Karpas-422 (cell line): Measurements from ENCODE around the gene SHB. TPM values are rescaled to one million over a fixed set of nuclear protein-coding genes. Genes with fewer than 3 reads are reported as not detected.

Experiments
- DNase-seq: peaks from one replicate; pipeline ENCODE4 v3.0.0-alpha.2; 2015
- H2AFZ ChIP-seq: fragments of 200-600 bp; sonication (generic); 2 replicates; pipeline ENCODE4 v1.6.1; 2014; ENCODE audit warnings: antibody characterized with exemption, low read length, mixed read lengths
- H3K27ac ChIP-seq: fragments of 200-600 bp; sonication (generic); 2 replicates; pipeline ENCODE4 v1.5.1; 2014; ENCODE audit warnings: mild to moderate bottlenecking, low read length, moderate library complexity
- H3K27me3 ChIP-seq: fragments of 200-600 bp; sonication (generic); 2 replicates; pipeline ENCODE4 v1.6.1; 2014; ENCODE audit warnings: low read length, mixed read lengths
- H3K36me3 ChIP-seq: fragments of 200-600 bp; sonication (generic); 2 replicates; pipeline ENCODE4 v1.6.1; 2014; ENCODE audit warnings: low read length, mixed read lengths; ENCODE audit not compliant: insufficient read depth
- H3K4me1 ChIP-seq: fragments of 200-600 bp; sonication (generic); 2 replicates; pipeline ENCODE4 v1.6.1; 2014; ENCODE audit warnings: mild to moderate bottlenecking, low read length, mixed read lengths
- H3K4me2 ChIP-seq: fragments of 200-600 bp; sonication (generic); 2 replicates; pipeline ENCODE4 v1.6.1; 2014; ENCODE audit warnings: low read length, low read depth, mild to moderate bottlenecking; ENCODE audit not compliant: poor library complexity, severe bottlenecking
- H3K4me3 ChIP-seq: fragments of 200-600 bp; sonication (generic); 2 replicates; pipeline ENCODE4 v1.5.1; 2014; ENCODE audit warnings: mild to moderate bottlenecking, antibody characterized with exemption, low read length, mixed read lengths
- H3K79me2 ChIP-seq: fragments of 200-600 bp; sonication (generic); 2 replicates; pipeline ENCODE4 v1.6.1; 2014; ENCODE audit warnings: mild to moderate bottlenecking, low read length, mixed read lengths
- H3K9ac ChIP-seq: fragments of 200-600 bp; sonication (generic); 2 replicates; pipeline ENCODE4 v1.6.0; 2014; ENCODE audit warnings: low read length
- H3K9me2 ChIP-seq: fragments of 200-600 bp; sonication (generic), shearing (Covaris generic); replicated peaks from 2 replicates; pipeline ENCODE4 v1.6.0; 2014; ENCODE audit warnings: mild to moderate bottlenecking, low read length, moderate library complexity; ENCODE audit not compliant: insufficient read depth
- H3K9me3 ChIP-seq: fragments of 300-700, 200-600 bp; sonication (generic); 2 replicates; pipeline ENCODE4 v1.6.1; 2014; ENCODE audit warnings: low read length, mixed read lengths
- H4K20me1 ChIP-seq: fragments of 200-600 bp; sonication (generic); 2 replicates; pipeline ENCODE4 v1.6.1; 2014; ENCODE audit warnings: mild to moderate bottlenecking, antibody characterized with exemption, low read length, low read depth; ENCODE audit not compliant: insufficient read depth
- total RNA-seq: library from RNA; depleted of rRNA; stranded (reverse); fragments of >200 nt; shearing (Covaris generic); gene quantifications from 2 replicates; pipeline ENCODE4 v1.2.3, GENCODE V29; 2014; ENCODE audit warnings: low replicate concordance

SHB gene
- total RNA-seq, 1 experiment from 2014 or later = 27.1 TPM

DNA sequence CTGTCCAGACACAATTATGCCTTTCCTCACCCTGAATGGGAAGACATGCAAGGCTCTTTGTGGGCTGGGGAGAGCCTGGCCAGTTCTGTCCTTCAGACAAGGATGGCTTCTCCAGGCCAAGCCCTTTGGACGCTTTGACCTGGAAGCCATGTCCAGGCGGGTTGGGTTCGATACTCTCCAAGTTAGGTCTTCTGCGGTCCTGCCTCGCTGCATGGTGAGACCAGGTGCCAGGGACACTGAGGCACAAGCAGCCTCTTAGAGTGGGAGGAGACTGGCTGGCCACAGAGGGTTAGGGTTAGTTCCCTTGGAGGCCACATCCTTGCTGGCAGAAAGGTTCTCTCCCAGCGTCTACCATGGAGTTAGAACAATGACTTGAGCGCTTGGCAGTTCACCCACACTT lies 67.6 kb downstream of the SHB start:
- peaks cover 53% of the 10 kb centered on the region for H3K79me2 ChIP-seq

DNA sequence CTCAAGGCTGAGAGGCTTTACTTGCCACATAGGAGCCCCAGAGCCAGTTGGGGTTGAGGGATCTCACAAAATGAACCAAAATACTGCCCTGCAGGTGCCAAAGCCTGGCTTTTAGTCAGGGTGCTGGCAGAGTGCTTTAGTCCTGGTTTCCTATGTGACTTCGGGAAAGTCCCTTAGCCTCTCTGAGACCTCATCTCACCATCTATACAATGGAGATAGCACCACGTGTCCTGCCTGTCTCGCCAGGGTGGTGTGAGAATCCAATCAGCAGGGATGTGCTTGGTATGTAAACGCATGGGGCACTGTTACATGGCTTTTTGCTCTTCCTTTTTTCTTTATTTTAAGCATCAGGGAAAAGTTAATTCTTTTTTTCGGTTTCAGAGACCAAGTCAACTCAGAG lies 68.3 kb downstream of the SHB start:
- H3K36me3 ChIP-seq = no peaks in the 10 kb centered on the region
- H4K20me1 ChIP-seq = peaks cover 7% of the 10 kb centered on the region; the same call in 1 of the 2 replicates
- no peak overlapping the region for H2AFZ ChIP-seq
- peaks cover 100% of the 10 kb centered on the region for H3K4me1 ChIP-seq
- DNase-seq = no peak
- no peaks in the 10 kb centered on the region for H3K27me3 ChIP-seq
- peaks cover 59% of the 10 kb centered on the region for H3K79me2 ChIP-seq
- H3K9me2 ChIP-seq = no peaks in the 10 kb centered on the region
- no peaks in the 10 kb centered on the region for H3K9me3 ChIP-seq
- peak overlapping the region; percentile 99 for H3K27ac ChIP-seq
- no peak overlapping the region for H3K4me3 ChIP-seq
- peak overlapping the region; percentile 54; the same call in 1 of the 2 replicates for H3K9ac ChIP-seq
- H3K4me2 ChIP-seq = peak overlapping the region; percentile 68

More for the DNA sequence above, 67.6 kb downstream of the SHB start:
- H3K4me1 ChIP-seq = peaks cover 100% of the 10 kb centered on the region
- DNase-seq = no peak
- no peaks in the 10 kb centered on the region for H3K9me3 ChIP-seq
- no peak overlapping the region for H3K4me2 ChIP-seq
- H3K9ac ChIP-seq = peak overlapping the region; percentile 54; the same call in 1 of the 2 replicates
- no peaks in the 10 kb centered on the region for H3K36me3 ChIP-seq
- H3K27ac ChIP-seq = peak overlapping the region; percentile 99
- no peaks in the 10 kb centered on the region for H3K9me2 ChIP-seq
- no peaks in the 10 kb centered on the region for H3K27me3 ChIP-seq
- no peak overlapping the region for H2AFZ ChIP-seq
- no peak overlapping the region for H3K4me3 ChIP-seq
- peaks cover 7% of the 10 kb centered on the region; the same call in 1 of the 2 replicates for H4K20me1 ChIP-seq

DNA sequence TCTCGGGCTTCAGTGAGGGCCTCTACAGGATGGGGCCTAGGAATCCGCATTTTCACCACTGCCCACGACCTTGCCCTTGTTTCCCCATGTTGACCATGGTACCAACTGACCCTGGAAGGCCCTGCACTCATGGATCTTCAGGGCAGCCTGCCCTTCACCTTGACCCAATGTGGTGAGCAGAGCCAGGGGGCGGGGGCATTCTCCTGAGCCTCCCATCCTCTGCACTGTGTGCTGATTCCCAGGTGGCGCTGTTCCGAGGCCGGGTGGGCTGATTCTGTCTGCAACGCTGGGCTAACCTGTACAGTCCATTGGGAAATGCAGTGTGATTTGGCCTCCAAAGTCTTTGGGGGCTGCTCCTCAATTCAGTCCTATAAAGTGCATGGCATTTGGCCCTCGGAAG lies 68.7 kb downstream of the SHB start:
- Histone ChIP-seq H2AFZ (no peak overlapping the region), H3K4me1 (peaks cover 100% of the 10 kb centered on the region), H3K27ac (peak overlapping the region; percentile 99), H3K9me3 (no peaks in the 10 kb centered on the region), H3K36me3 (no peaks in the 10 kb centered on the region), H3K9me2 (no peaks in the 10 kb centered on the region), H3K4me2 (peak overlapping the region; percentile 68), H3K27me3 (no peaks in the 10 kb centered on the region), H3K9ac (peak overlapping the region; percentile 54; the same call in 1 of the 2 replicates), H4K20me1 (peaks cover 7% of the 10 kb centered on the region; the same call in 1 of the 2 replicates), H3K4me3 (no peak overlapping the region; the same call in 1 of the 2 replicates), H3K79me2 (peaks cover 59% of the 10 kb centered on the region)
- DNase-seq = peak; percentile 63

DNA sequence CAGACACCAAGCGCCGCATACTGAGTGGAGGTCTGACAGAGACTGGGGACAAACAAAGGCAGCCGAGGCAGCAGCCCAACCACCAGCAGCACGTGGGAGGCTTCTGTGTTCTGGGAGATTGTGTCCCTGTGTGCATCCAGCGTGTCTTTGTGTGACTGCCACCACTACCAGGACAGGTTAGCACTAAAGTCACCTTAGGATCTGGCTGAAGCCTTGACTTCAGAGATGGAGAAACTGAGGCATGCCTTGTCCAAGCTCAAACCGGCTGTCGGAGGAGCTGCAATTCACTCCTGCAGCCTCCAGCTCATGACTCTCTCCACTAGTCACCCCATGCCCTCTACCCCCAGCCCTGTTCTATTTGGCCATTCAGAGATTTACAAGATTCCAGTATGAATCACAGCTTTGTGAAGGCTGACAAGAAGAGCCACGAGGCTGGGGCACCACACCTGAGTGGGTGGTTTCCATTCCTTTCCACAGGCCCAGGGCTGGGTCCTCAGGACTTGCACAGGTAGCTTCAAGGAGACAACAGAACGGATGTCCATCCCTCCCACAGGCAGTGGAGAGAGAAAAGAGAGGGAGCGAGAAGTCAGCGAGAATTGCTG lies 69.3 kb downstream of the SHB start:
- Histone ChIP-seq H3K9ac (peak overlapping the region; percentile 54), H3K79me2 (peaks cover 57% of the 10 kb centered on the region), H3K4me2 (peak overlapping the region; percentile 68)

DNA sequence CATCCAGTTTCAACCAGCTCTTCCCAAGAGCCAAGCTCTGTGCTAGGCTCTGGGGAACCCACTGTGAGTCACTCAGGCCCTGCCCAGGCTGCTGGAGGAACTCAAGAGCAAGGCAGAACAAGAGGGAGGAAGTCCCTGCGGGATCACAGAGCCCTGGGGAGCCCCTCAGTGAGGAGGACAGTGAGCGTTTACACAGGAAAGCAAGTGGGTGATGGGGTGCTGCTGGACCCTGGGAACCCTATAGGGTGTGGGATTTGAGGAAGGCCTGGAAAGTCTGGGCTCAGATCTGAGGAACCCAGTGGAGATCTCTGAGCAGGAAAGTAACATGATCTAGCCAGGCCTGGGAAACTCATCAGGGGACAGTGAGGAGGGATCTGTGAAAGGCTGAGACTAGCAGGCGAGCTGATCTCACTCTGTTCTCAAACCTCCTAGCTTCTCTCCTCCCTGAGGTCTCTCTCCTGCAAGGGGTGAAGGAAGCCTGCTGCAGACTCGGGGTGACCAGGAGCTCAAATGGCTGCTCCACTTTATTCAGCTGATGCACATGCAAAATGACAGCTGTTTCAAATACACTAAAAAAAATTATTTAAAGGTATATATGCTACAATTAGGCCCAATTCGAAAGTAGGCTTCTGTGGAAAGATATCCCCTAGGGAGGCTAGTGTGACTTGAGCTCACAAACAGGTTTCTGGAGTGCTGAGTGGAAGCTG lies 70.0 kb downstream of the SHB start:
- peaks cover 7% of the 10 kb centered on the region; the same call in 1 of the 2 replicates for H4K20me1 ChIP-seq
- no peak overlapping the region for H2AFZ ChIP-seq
- peak overlapping the region; percentile 40; the same call in 1 of the 2 replicates for H3K4me3 ChIP-seq
- H3K27me3 ChIP-seq = no peaks in the 10 kb centered on the region
- no peaks in the 10 kb centered on the region for H3K9me3 ChIP-seq
- H3K4me1 ChIP-seq = peaks cover 100% of the 10 kb centered on the region
- peak overlapping the region; percentile 99 for H3K27ac ChIP-seq
- H3K4me2 ChIP-seq = peak overlapping the region; percentile 68
- no peaks in the 10 kb centered on the region for H3K36me3 ChIP-seq
- H3K79me2 ChIP-seq = peaks cover 58% of the 10 kb centered on the region
- H3K9me2 ChIP-seq = no peaks in the 10 kb centered on the region
- peak overlapping the region; percentile 54 for H3K9ac ChIP-seq
- DNase-seq = peak; percentile 69

More for the DNA sequence above, 69.3 kb downstream of the SHB start:
- Histone ChIP-seq H3K9me3 (no peaks in the 10 kb centered on the region), H3K9me2 (no peaks in the 10 kb centered on the region), H3K36me3 (no peaks in the 10 kb centered on the region), H4K20me1 (peaks cover 7% of the 10 kb centered on the region; the same call in 1 of the 2 replicates), H3K27ac (peak overlapping the region; percentile 99), H3K4me1 (peaks cover 100% of the 10 kb centered on the region), H3K4me3 (peak overlapping the region; percentile 28; the same call in 1 of the 2 replicates), H3K27me3 (no peaks in the 10 kb centered on the region), H2AFZ (no peak overlapping the region)
- no peak for DNase-seq

DNA sequence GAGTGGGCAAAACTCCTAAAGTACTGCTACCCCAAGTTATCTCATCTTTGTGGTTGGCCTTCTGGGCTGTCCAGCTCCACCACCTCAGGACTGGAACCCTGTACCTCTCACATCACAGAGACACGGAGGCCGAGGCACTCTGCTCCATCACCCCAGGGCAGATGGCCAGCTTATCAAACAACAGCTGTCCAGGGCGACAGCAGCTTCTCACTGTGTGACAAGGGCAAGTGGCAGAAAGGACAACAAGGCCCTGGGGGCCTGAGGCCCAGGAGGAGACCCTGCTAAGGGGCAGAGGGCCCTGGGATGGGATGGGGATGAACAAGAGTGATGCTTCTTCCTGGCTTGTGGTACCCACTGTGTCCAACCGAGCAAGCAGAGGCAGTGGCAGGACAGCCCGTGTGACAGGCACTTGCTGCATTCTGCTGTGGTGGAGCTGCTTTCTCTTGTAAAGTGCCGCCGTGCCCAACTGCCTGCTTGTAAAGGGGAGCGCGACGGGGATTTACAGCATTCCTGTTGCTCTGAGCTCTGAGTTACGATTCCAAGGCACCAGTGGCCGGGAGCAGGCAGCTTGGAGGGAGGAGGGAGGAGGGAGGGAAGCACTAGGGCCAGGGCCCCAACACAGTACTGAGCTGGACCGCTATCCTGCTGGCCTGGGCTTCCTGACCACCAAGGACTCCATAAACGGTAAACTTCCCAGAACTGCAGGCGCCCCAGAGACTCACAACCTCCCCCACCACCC lies 71.2 kb downstream of the SHB start:
- H3K9ac ChIP-seq = 0 out of 2 replicates have a peak overlapping the region, but pooled peaks have one; percentile 18
- peak overlapping the region; percentile 99 for H3K27ac ChIP-seq
- H3K4me1 ChIP-seq = peaks cover 96% of the 10 kb centered on the region
- no peak overlapping the region for H3K4me2 ChIP-seq
- no peaks in the 10 kb centered on the region for H3K9me3 ChIP-seq
- H3K27me3 ChIP-seq = no peaks in the 10 kb centered on the region
- H3K79me2 ChIP-seq = peaks cover 68% of the 10 kb centered on the region
- H3K9me2 ChIP-seq = no peaks in the 10 kb centered on the region
- no peak overlapping the region for H3K4me3 ChIP-seq
- peaks cover 7% of the 10 kb centered on the region; the same call in 1 of the 2 replicates for H4K20me1 ChIP-seq
- no peak for DNase-seq
- no peaks in the 10 kb centered on the region for H3K36me3 ChIP-seq
- no peak overlapping the region for H2AFZ ChIP-seq

DNA sequence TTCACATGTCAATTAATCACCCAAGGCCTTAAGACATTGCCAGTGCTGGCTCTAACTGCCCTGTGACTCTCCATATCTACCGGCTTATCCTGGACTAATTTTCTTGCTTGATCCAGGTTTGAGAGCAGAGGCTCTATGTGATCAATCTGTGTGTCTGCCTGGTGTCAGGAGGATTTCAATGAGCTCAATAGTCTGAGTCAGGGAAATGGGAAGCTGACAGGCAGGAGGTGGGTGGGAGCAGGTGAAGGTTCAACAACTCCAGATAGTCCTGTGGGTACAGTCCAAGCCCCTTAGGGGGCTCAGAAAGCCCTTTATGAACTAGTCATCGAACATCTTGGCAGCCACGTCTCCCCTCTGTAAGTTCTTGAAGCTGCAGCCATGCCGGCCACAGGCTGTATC lies 72.2 kb downstream of the SHB start:
- Histone ChIP-seq H3K4me1 (peaks cover 92% of the 10 kb centered on the region), H3K36me3 (no peaks in the 10 kb centered on the region), H3K27ac (peak overlapping the region; percentile 99), H3K27me3 (no peaks in the 10 kb centered on the region), H4K20me1 (peaks cover 7% of the 10 kb centered on the region; the same call in 1 of the 2 replicates), H3K79me2 (peaks cover 69% of the 10 kb centered on the region), H3K9ac (peak overlapping the region; percentile 41), H2AFZ (no peak overlapping the region), H3K4me3 (no peak overlapping the region), H3K9me3 (no peaks in the 10 kb centered on the region), H3K4me2 (no peak overlapping the region), H3K9me2 (no peaks in the 10 kb centered on the region)
- DNase-seq = no peak
